ENCODE measurements around the gene KRTAP5-9.

Gene KRTAP5-9

GRCh38 chr11:71557257-71557656 lies 9.0 kb downstream of the KRTAP5-9 start:
- Histone ChIP-seq H3K4me3 (ENCODE audit: insufficient read depth, low read length, poor library complexity, severe bottlenecking) (no peak overlapping the region), H3F3A (ENCODE audit: insufficient read depth) (no peaks in the 10 kb centered on the region), H3K27me3 (ENCODE audit: low read length) (no peaks in the 10 kb centered on the region), H3K36me3 (ENCODE audit: low read length) (no peaks in the 10 kb centered on the region), H4K20me1 (ENCODE audit: low read depth, low read length) (no peaks in the 10 kb centered on the region), H3K27ac (ENCODE audit: low read depth, low read length) (no peak overlapping the region), H3K9me3 (ENCODE audit: insufficient read depth, low read length) (no peaks in the 10 kb centered on the region), H3K4me2 (ENCODE audit: low read depth, low read length, poor library complexity, severe bottlenecking) (no peak overlapping the region), H3K79me2 (ENCODE audit: insufficient read depth, low read length) (no peaks in the 10 kb centered on the region), H3K9me2 (replicated peaks; ENCODE audit: insufficient read depth, low read length) (no peaks in the 10 kb centered on the region), H3K9ac (ENCODE audit: low read length) (no peak overlapping the region), H2AFZ (ENCODE audit: low read depth, low read length, severe bottlenecking) (no peak overlapping the region)
- TF ChIP-seq CTCF (IDR thresholded peaks at IDR 0.05; ENCODE audit: insufficient read depth, low read length, poor library complexity, severe bottlenecking): no peak
- TF ChIP-seq EZH2phosphoT487 (conservative IDR thresholded peaks at IDR 0.05; ENCODE audit: low read length): no peak

- Histone ChIP-seq H3K9me3 (ENCODE audit: insufficient read depth, low read length) (no peaks in the 10 kb centered on the region), H3K79me2 (ENCODE audit: insufficient read depth, low read length) (no peaks in the 10 kb centered on the region), H4K20me1 (ENCODE audit: low read depth, low read length) (no peaks in the 10 kb centered on the region), H3K4me3 (ENCODE audit: insufficient read depth, low read length, poor library complexity, severe bottlenecking) (no peak overlapping the region), H3K27ac (ENCODE audit: low read depth, low read length) (no peak overlapping the region), H3K36me3 (ENCODE audit: low read length) (no peaks in the 10 kb centered on the region), H3K27me3 (ENCODE audit: low read length) (no peaks in the 10 kb centered on the region), H3K9ac (ENCODE audit: low read length) (no peak overlapping the region), H2AFZ (ENCODE audit: low read depth, low read length, severe bottlenecking) (no peak overlapping the region), H3F3A (ENCODE audit: insufficient read depth) (no peaks in the 10 kb centered on the region), H3K4me2 (ENCODE audit: low read depth, low read length, poor library complexity, severe bottlenecking) (no peak overlapping the region), H3K9me2 (replicated peaks; ENCODE audit: insufficient read depth, low read length) (no peaks in the 10 kb centered on the region)
- TF ChIP-seq CTCF (IDR thresholded peaks at IDR 0.05; ENCODE audit: insufficient read depth, low read length, poor library complexity, severe bottlenecking) (no peak), EZH2phosphoT487 (conservative IDR thresholded peaks at IDR 0.05; ENCODE audit: low read length) (no peak)
Measured at GRCh38 chr11:71558996-71559395, 10.8 kb downstream of the KRTAP5-9 start.

- Histone ChIP-seq H3K9ac (ENCODE audit: low read length) (no peak overlapping the region), H3K27me3 (ENCODE audit: low read length) (no peaks in the 10 kb centered on the region), H2AFZ (ENCODE audit: low read depth, low read length, severe bottlenecking) (no peak overlapping the region), H4K20me1 (ENCODE audit: low read depth, low read length) (no peaks in the 10 kb centered on the region), H3K79me2 (ENCODE audit: insufficient read depth, low read length) (no peaks in the 10 kb centered on the region), H3F3A (ENCODE audit: insufficient read depth) (no peaks in the 10 kb centered on the region), H3K36me3 (ENCODE audit: low read length) (no peaks in the 10 kb centered on the region), H3K9me2 (replicated peaks; ENCODE audit: insufficient read depth, low read length) (no peaks in the 10 kb centered on the region), H3K4me2 (ENCODE audit: low read depth, low read length, poor library complexity, severe bottlenecking) (no peak overlapping the region), H3K4me3 (ENCODE audit: insufficient read depth, low read length, poor library complexity, severe bottlenecking) (no peak overlapping the region), H3K27ac (ENCODE audit: low read depth, low read length) (no peak overlapping the region), H3K9me3 (ENCODE audit: insufficient read depth, low read length) (no peaks in the 10 kb centered on the region)
- TF ChIP-seq EZH2phosphoT487 (conservative IDR thresholded peaks at IDR 0.05; ENCODE audit: low read length) (no peak), CTCF (IDR thresholded peaks at IDR 0.05; ENCODE audit: insufficient read depth, low read length, poor library complexity, severe bottlenecking) (no peak)
Measured at GRCh38 chr11:71562120-71562519, 13.9 kb downstream of the KRTAP5-9 start.
